ENCODE data around the gene BTN3A1. TPM values are rescaled to one million over a fixed set of nuclear protein-coding genes. Genes with fewer than 3 reads are reported as not detected.
"Not testable (repeated sequence)": the region's sequence is repeated elsewhere in the genome, so short reads cannot be mapped to it uniquely, and the experiment has no call there.

Gene BTN3A1
- polyA plus RNA-seq, 1 donor = 44.6 TPM

- WGBS (ENCODE audit: insufficient coverage, low lambda C conversion rate) = no CpG with 5 or more reads among the region's 3 CpGs
- no peak for DNase-seq
- no peak overlapping the region for H3K27ac ChIP-seq (ENCODE audit: low read length)
- H3K27me3 ChIP-seq (ENCODE audit: control insufficient read depth, insufficient read depth, low read length) = no peaks in the 10 kb centered on the region
- no peak overlapping the region for H3K4me3 ChIP-seq (ENCODE audit: low read length)
- H3K9me3 ChIP-seq (ENCODE audit: control insufficient read depth, low read depth, low read length) = peaks cover 3% of the 10 kb centered on the region
- peaks cover 57% of the 10 kb centered on the region for H3K36me3 ChIP-seq (ENCODE audit: control insufficient read depth, insufficient read depth, low read length)
- H3K4me1 ChIP-seq (ENCODE audit: control insufficient read depth, insufficient read depth, low read length) = no peaks in the 10 kb centered on the region
Measured at GRCh38 chr6:26412228-26412627, 10.2 kb downstream of the BTN3A1 start.

- H3K4me3 ChIP-seq (ENCODE audit: low read length) = no peak overlapping the region
- H3K9me3 ChIP-seq (ENCODE audit: control insufficient read depth, low read depth, low read length) = peaks cover 8% of the 10 kb centered on the region
- no peak for DNase-seq
- no peak overlapping the region for H3K27ac ChIP-seq (ENCODE audit: low read length)
- H3K27me3 ChIP-seq (ENCODE audit: control insufficient read depth, insufficient read depth, low read length) = no peaks in the 10 kb centered on the region
- no CpG with 5 or more reads among the region's 4 CpGs for WGBS (ENCODE audit: insufficient coverage, low lambda C conversion rate)
- no peaks in the 10 kb centered on the region for H3K4me1 ChIP-seq (ENCODE audit: control insufficient read depth, insufficient read depth, low read length)
- H3K36me3 ChIP-seq (ENCODE audit: control insufficient read depth, insufficient read depth, low read length) = peaks cover 50% of the 10 kb centered on the region
Measured at GRCh38 chr6:26412954-26413353, 10.9 kb downstream of the BTN3A1 start.

GRCh38 chr6:26414281-26414680 is 12.2 kb downstream of the BTN3A1 start:
- Histone ChIP-seq H3K4me3 (ENCODE audit: low read length) (no peak overlapping the region), H3K27ac (ENCODE audit: low read length) (no peak overlapping the region), H3K36me3 (ENCODE audit: control insufficient read depth, insufficient read depth, low read length) (peaks cover 42% of the 10 kb centered on the region), H3K27me3 (ENCODE audit: control insufficient read depth, insufficient read depth, low read length) (no peaks in the 10 kb centered on the region), H3K9me3 (ENCODE audit: control insufficient read depth, low read depth, low read length) (peaks cover 9% of the 10 kb centered on the region), H3K4me1 (ENCODE audit: control insufficient read depth, insufficient read depth, low read length) (peaks cover 3% of the 10 kb centered on the region)
- no peak for DNase-seq
- WGBS (ENCODE audit: insufficient coverage, low lambda C conversion rate) = no CpG with 5 or more reads among the region's 3 CpGs

- peaks cover 3% of the 10 kb centered on the region for H3K4me1 ChIP-seq (ENCODE audit: control insufficient read depth, insufficient read depth, low read length)
- no CpG with 5 or more reads among the region's 1 CpG for WGBS (ENCODE audit: insufficient coverage, low lambda C conversion rate)
- H3K9me3 ChIP-seq (ENCODE audit: control insufficient read depth, low read depth, low read length) = peaks cover 9% of the 10 kb centered on the region
- H3K4me3 ChIP-seq (ENCODE audit: low read length) = no peak overlapping the region
- DNase-seq = peak in 1 of 2 donors; percentile 65
- H3K27ac ChIP-seq (ENCODE audit: low read length) = peak overlapping the region; percentile 11
- H3K27me3 ChIP-seq (ENCODE audit: control insufficient read depth, insufficient read depth, low read length) = no peaks in the 10 kb centered on the region
- H3K36me3 ChIP-seq (ENCODE audit: control insufficient read depth, insufficient read depth, low read length) = peaks cover 33% of the 10 kb centered on the region
Measured at GRCh38 chr6:26415036-26415614, 13.1 kb downstream of the BTN3A1 start.

- H3K27me3 ChIP-seq (ENCODE audit: control insufficient read depth, insufficient read depth, low read length) = no peaks in the 10 kb centered on the region
- H3K36me3 ChIP-seq (ENCODE audit: control insufficient read depth, insufficient read depth, low read length) = peaks cover 29% of the 10 kb centered on the region
- DNase-seq = no peak
- H3K9me3 ChIP-seq (ENCODE audit: control insufficient read depth, low read depth, low read length) = peaks cover 9% of the 10 kb centered on the region
- H3K4me1 ChIP-seq (ENCODE audit: control insufficient read depth, insufficient read depth, low read length) = peaks cover 7% of the 10 kb centered on the region
- 100% methylated on average over 2 of the region's 2 CpGs for WGBS (ENCODE audit: insufficient coverage, low lambda C conversion rate)
- no peak overlapping the region for H3K27ac ChIP-seq (ENCODE audit: low read length)
- H3K4me3 ChIP-seq (ENCODE audit: low read length) = no peak overlapping the region
Measured at GRCh38 chr6:26415791-26416190, 13.7 kb downstream of the BTN3A1 start.

GRCh38 chr6:26416288-26416687 is 14.2 kb downstream of the BTN3A1 start:
- peaks cover 10% of the 10 kb centered on the region for H3K4me1 ChIP-seq (ENCODE audit: control insufficient read depth, insufficient read depth, low read length)
- no peak overlapping the region for H3K4me3 ChIP-seq (ENCODE audit: low read length)
- no CpG with 5 or more reads among the region's 1 CpG for WGBS (ENCODE audit: insufficient coverage, low lambda C conversion rate)
- H3K27ac ChIP-seq (ENCODE audit: low read length) = no peak overlapping the region
- DNase-seq = no peak
- H3K36me3 ChIP-seq (ENCODE audit: control insufficient read depth, insufficient read depth, low read length) = peaks cover 24% of the 10 kb centered on the region
- no peaks in the 10 kb centered on the region for H3K27me3 ChIP-seq (ENCODE audit: control insufficient read depth, insufficient read depth, low read length)
- peaks cover 9% of the 10 kb centered on the region for H3K9me3 ChIP-seq (ENCODE audit: control insufficient read depth, low read depth, low read length)

GRCh38 chr6:26418077-26418476 is 16.0 kb downstream of the BTN3A1 start:
- not testable (repeated sequence) for DNase-seq; H3K27ac ChIP-seq (ENCODE audit: low read length)
- WGBS (ENCODE audit: insufficient coverage, low lambda C conversion rate) = no CpG with 5 or more reads among the region's 2 CpGs

GRCh38 chr6:26418795-26419194 is 16.7 kb downstream of the BTN3A1 start:
- WGBS (ENCODE audit: insufficient coverage, low lambda C conversion rate) = no CpG with 5 or more reads among the region's 3 CpGs
- H3K4me1 ChIP-seq (ENCODE audit: control insufficient read depth, insufficient read depth, low read length) = peaks cover 15% of the 10 kb centered on the region
- H3K27me3 ChIP-seq (ENCODE audit: control insufficient read depth, insufficient read depth, low read length); H3K36me3 ChIP-seq (ENCODE audit: control insufficient read depth, insufficient read depth, low read length); H3K9me3 ChIP-seq (ENCODE audit: control insufficient read depth, low read depth, low read length); H3K4me3 ChIP-seq (ENCODE audit: low read length): not testable (repeated sequence)
- peak overlapping the region; percentile 4 for H3K27ac ChIP-seq (ENCODE audit: low read length)
- peak in 1 of 2 donors; percentile 35 for DNase-seq

More at GRCh38 chr6:26418077-26418476, 16.0 kb downstream of the BTN3A1 start:
- not testable (repeated sequence) for H3K4me3 ChIP-seq (ENCODE audit: low read length); H3K9me3 ChIP-seq (ENCODE audit: control insufficient read depth, low read depth, low read length); H3K27me3 ChIP-seq (ENCODE audit: control insufficient read depth, insufficient read depth, low read length)
- Histone ChIP-seq H3K4me1 (ENCODE audit: control insufficient read depth, insufficient read depth, low read length) (peaks cover 15% of the 10 kb centered on the region), H3K36me3 (ENCODE audit: control insufficient read depth, insufficient read depth, low read length) (peaks cover 10% of the 10 kb centered on the region)

- Histone ChIP-seq H3K27me3 (ENCODE audit: control insufficient read depth, insufficient read depth, low read length) (no peaks in the 10 kb centered on the region), H3K4me1 (ENCODE audit: control insufficient read depth, insufficient read depth, low read length) (peaks cover 15% of the 10 kb centered on the region), H3K27ac (ENCODE audit: low read length) (peak overlapping the region; percentile 94), H3K9me3 (ENCODE audit: control insufficient read depth, low read depth, low read length) (peaks cover 9% of the 10 kb centered on the region), H3K4me3 (ENCODE audit: low read length) (peak overlapping the region; percentile 95), H3K36me3 (ENCODE audit: control insufficient read depth, insufficient read depth, low read length) (no peaks in the 10 kb centered on the region)
- DNase-seq = peak in 1 of 2 donors; percentile 41
- no CpG with 5 or more reads among the region's 4 CpGs for WGBS (ENCODE audit: insufficient coverage, low lambda C conversion rate)
Measured at GRCh38 chr6:26420688-26421171, 18.7 kb downstream of the BTN3A1 start.

- peak; percentile 86 to 87 for DNase-seq
- Histone ChIP-seq H3K27me3 (ENCODE audit: control insufficient read depth, insufficient read depth, low read length) (no peaks in the 10 kb centered on the region), H3K4me3 (ENCODE audit: low read length) (peak overlapping the region; percentile 95), H3K9me3 (ENCODE audit: control insufficient read depth, low read depth, low read length) (peaks cover 6% of the 10 kb centered on the region), H3K4me1 (ENCODE audit: control insufficient read depth, insufficient read depth, low read length) (peaks cover 15% of the 10 kb centered on the region), H3K27ac (ENCODE audit: low read length) (peak overlapping the region; percentile 94), H3K36me3 (ENCODE audit: control insufficient read depth, insufficient read depth, low read length) (peaks cover 6% of the 10 kb centered on the region)
- WGBS (ENCODE audit: insufficient coverage, low lambda C conversion rate) = 0% methylated on average over 1 of the region's 31 CpGs
Measured at GRCh38 chr6:26421259-26422144, 19.4 kb downstream of the BTN3A1 start.
